Activated CD4-positive, alpha-beta T cell treated with anti-CD3 and anti-CD28 coated beads, Interleukin-2, amount 10 ng/mL, durations not matched to agents 7 days and 5 days (primary cell): ENCODE data around the gene NR2C2. TPM values are rescaled to one million over a fixed set of nuclear protein-coding genes. Genes with fewer than 3 reads are reported as not detected.

Experiments
- CTCF ChIA-PET: fragments of 350-600 bp; sonication (Branson Sonifier 250); formaldehyde crosslinking; loops from one replicate; lab custom pipeline; 2021; ENCODE audit warnings: antibody characterized with exemption; lab: Charles Lee
- POLR2A ChIA-PET: fragments of 350-600 bp; sonication (Branson Sonifier 250); formaldehyde crosslinking; loops from one replicate; lab custom pipeline; 2021; ENCODE audit warnings: antibody characterized with exemption; lab: Charles Lee
- DNase-seq: peaks from one replicate; pipeline ENCODE4 v3.0.0-alpha.2; 2020
- H3K27ac Mint-ChIP-seq: one replicate; pipeline ENCODE4 v1.8.0; 2021; ENCODE audit warnings: mild to moderate bottlenecking, moderate library complexity, mixed read lengths
- H3K27me3 Mint-ChIP-seq: one replicate; pipeline ENCODE4 v1.8.0; 2021; ENCODE audit warnings: mixed read lengths
- H3K36me3 Mint-ChIP-seq: one replicate; pipeline ENCODE4 v1.8.0; 2021; ENCODE audit warnings: low read depth, mixed read lengths
- H3K4me1 Mint-ChIP-seq: one replicate; pipeline ENCODE4 v1.8.0; 2021; ENCODE audit warnings: mixed read lengths
- H3K4me3 Mint-ChIP-seq: one replicate; pipeline ENCODE4 v1.8.0; 2021; ENCODE audit warnings: mild to moderate bottlenecking, moderate library complexity, mixed read lengths
- H3K9me3 Mint-ChIP-seq: one replicate; pipeline ENCODE4 v1.8.0; 2021; ENCODE audit warnings: mixed read lengths
- total RNA-seq, 2 experiments: library from RNA; stranded (reverse); gene quantifications; one replicate each; pipeline ENCODE4 v1.2.3, GENCODE V29; 2021

Gene NR2C2
- total RNA-seq, 2 experiments from 2014 or later: 57.0 to 67.4 TPM

DNA sequence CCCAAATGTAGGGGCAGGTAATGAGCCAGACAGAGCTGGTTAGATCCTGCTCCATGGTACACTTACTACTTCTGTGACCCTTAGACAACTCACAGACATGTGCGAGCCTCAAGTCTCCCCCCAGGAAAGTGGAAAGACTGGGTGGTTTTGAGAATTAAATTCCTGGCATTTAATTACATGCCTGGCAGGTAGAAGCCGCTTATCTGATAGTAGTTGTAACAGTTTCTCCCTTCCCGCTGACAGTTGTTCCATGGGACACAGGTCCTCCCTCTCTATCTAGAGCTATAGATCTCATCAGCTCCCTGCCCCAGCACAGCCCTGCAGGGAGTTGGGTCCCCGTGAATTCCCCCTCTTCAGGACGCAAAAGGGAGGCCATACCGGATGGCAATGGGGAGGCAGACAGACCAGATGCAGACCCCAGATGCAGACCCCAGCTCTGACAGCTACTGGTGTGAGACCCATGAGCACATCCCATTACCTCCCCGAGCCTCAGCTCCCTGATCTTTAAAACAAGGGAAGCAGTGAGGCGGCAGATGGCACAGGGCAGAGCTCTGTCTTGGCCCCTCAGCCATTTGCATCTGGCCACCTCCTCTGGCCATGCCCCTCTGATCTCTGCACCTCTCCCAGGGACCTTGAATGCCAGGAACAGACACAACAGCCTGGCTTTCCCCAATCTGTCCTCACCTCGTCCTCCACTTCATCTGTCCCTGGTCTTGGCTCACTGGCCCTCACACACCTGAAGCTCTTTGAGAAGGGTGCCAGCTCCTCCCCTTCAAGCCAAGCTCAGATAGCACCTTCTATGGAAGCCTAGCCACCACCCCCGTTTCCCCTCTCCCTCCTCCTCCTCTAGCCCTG is 34.1 kb upstream of the NR2C2 start:
- no peaks in the 10 kb centered on the region for H3K36me3 Mint-ChIP-seq
- no peaks in the 10 kb centered on the region for H3K9me3 Mint-ChIP-seq
- CTCF ChIA-PET: interaction anchor here (0.5 to 1.0 kb wide), 4 partner anchors 14 to 940 kb away, joined by 3 read pairs; no protein-coding TSS in a partner anchor
- POLR2A ChIA-PET: no interaction called here
- no peaks in the 10 kb centered on the region for H3K4me1 Mint-ChIP-seq
- H3K27me3 Mint-ChIP-seq: peaks cover 5% of the 10 kb centered on the region
- no peak for DNase-seq
- H3K27ac Mint-ChIP-seq: no peak overlapping the region
- no peak overlapping the region for H3K4me3 Mint-ChIP-seq

DNA sequence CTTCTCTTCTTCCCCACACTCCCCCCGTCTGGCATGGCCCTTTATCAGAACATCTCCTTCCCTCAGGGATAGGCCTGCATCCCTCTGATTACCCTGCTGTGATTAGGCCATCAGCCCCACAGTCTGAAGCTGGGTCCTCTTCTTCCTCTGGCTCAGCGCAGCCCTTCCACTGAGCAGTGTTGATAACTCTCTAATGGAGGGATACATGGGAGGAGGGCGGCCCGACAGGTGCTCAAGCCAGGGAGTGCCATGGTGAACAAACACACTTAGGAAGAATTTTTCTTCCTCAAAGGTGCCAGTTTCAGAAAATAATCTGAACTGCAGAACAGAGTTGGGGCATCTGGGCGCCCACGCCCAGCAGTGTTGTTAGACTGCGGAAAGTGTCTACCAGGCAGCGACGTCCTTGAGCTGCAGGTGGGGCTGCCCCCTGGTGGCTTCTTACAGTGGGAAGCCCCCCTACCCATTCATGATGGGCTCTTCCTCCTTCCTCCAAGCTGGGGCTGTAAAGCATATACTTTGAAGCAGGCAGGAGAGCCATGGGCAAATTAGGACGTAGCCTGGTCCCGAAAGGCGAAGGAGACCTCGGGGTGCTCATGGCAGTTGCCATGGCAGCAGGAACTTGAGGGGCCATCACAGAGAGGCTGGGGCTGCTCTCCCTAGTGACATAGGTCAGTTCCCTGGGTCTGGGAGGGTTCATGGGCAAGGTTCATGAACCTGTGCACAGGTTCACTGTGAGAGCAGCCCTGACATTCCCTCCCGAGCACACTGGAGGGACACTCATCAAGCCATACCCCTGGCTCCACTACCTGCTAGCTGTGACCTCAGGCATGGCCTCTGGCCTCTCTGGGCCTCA is 33.2 kb upstream of the NR2C2 start:
- ChIA-PET POLR2A (no interaction called here), CTCF (interaction anchor here (1.0 to 1.1 kb wide), 2 partner anchors 23 to 39 kb away, joined by 3 read pairs; no protein-coding TSS in a partner anchor)
- DNase-seq: no peak
- Mint-ChIP-seq H3K4me3 (no peak overlapping the region), H3K9me3 (no peaks in the 10 kb centered on the region), H3K27ac (no peak overlapping the region), H3K4me1 (no peaks in the 10 kb centered on the region), H3K27me3 (peaks cover 5% of the 10 kb centered on the region), H3K36me3 (no peaks in the 10 kb centered on the region)

DNA sequence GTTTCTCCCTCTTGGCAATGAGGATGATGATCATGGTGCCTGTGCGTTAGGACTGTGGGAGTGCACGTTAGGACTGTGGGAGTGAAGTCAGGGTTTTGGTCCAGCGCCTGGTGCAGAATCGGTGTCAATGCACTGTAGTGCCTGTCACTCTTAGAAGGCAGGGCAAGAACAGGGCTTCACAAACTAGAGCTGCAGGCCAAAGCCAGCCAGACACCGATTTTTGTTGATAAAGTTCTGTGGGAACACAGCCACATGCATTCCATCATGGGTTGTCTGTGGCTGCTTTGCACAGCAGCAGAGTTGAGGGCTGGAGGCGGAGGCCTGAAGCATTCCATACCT is 32.6 kb upstream of the NR2C2 start:
- no peaks in the 10 kb centered on the region for H3K9me3 Mint-ChIP-seq
- no peak overlapping the region for H3K27ac Mint-ChIP-seq
- POLR2A ChIA-PET: no interaction called here
- H3K4me3 Mint-ChIP-seq: no peak overlapping the region
- peaks cover 5% of the 10 kb centered on the region for H3K27me3 Mint-ChIP-seq
- CTCF ChIA-PET: interaction anchor here (0.6 to 1.1 kb wide), 2 partner anchors 40 to 90 kb away, joined by 3 to 5 read pairs; no protein-coding TSS in a partner anchor
- no peaks in the 10 kb centered on the region for H3K36me3 Mint-ChIP-seq
- DNase-seq: no peak
- no peaks in the 10 kb centered on the region for H3K4me1 Mint-ChIP-seq

DNA sequence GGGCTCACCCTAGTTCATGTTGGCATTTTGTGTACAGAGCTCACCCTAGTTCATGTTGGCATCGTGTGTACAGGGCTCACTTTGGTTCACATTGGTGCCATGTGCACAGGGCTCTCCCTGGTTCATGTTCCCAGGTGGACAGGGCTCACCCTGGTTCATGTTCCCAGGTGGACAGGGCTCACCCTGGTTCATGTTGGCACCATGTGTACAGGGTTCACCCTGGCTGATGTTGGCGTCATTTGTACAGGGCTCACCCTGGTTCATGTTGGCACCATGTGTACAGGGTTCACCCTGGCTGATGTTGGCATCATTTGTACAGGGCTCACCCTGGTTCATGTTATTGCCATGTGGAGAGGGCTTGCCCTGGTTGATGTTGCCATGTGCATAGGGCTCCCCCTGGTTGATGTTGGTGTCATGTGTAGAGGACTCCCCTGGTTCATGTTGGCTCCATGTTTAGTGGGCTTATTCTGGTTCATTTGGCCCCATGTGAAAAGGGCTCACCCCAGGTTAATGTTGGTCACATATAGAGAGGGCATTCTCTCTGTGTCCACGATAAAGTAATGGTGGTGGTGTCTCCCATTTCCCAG is 31.7 kb upstream of the NR2C2 start:
- no peak overlapping the region for H3K4me3 Mint-ChIP-seq
- H3K27me3 Mint-ChIP-seq: peaks cover 5% of the 10 kb centered on the region
- no peak overlapping the region for H3K27ac Mint-ChIP-seq
- no peaks in the 10 kb centered on the region for H3K9me3 Mint-ChIP-seq
- ChIA-PET POLR2A (no interaction called here), CTCF (interaction anchor here (1.0 kb wide), 1 partner anchor 11 kb away, joined by 5 read pairs; no protein-coding TSS in a partner anchor)
- no peaks in the 10 kb centered on the region for H3K4me1 Mint-ChIP-seq
- H3K36me3 Mint-ChIP-seq: no peaks in the 10 kb centered on the region
- peak; percentile 55 for DNase-seq

DNA sequence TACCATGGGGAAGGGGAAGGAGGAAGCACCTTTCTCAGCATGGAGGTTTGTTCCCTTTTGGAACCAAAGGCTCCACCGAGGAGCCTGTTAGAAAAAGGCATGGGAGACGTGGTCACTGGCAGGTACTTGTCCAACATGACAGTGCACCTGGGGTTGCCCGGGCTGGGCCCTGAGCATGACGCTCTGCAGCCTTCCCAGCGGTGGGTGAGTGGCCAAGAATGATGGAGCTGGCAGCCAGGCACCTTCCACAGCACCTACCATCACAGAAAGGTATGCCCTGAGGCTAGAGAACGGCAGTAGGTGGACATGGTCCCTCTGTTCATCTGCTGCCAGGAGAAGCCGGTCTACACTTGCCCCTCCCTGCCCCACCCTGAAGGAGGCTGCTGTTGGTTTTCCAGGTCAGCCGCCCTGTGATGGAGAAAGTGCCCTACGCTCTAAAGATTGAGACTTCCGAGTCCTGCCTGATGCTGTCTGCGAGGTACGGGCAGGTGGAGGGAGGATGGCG is 29.0 kb upstream of the NR2C2 start:
- no peaks in the 10 kb centered on the region for H3K4me1 Mint-ChIP-seq
- POLR2A ChIA-PET: no interaction called here
- H3K36me3 Mint-ChIP-seq: no peaks in the 10 kb centered on the region
- no peaks in the 10 kb centered on the region for H3K9me3 Mint-ChIP-seq
- H3K27ac Mint-ChIP-seq: no peak overlapping the region
- no peak overlapping the region for H3K4me3 Mint-ChIP-seq
- peaks cover 3% of the 10 kb centered on the region for H3K27me3 Mint-ChIP-seq
- CTCF ChIA-PET: no interaction called here
- no peak for DNase-seq

DNA sequence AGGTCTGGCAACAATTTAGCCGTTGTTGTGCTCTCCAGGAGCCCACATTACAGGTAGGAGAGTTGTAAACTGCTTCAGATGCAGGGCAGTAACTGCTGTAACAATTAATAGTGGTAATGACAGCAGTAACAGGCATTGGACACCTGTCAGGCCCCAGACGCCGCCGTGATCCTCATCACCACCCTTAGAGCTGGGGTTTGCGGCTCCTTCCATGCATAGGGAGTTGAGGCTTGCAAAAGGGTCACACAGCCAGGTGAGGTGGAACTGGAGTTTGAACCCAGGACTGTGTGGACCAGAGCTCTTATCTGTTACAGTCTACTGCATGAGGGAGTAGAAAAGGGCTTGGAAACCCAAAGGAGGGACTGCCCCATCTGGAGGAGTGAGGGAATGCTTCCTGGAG is 26.8 kb upstream of the NR2C2 start:
- Mint-ChIP-seq H3K36me3 (no peaks in the 10 kb centered on the region), H3K27ac (no peak overlapping the region), H3K9me3 (no peaks in the 10 kb centered on the region), H3K4me1 (no peaks in the 10 kb centered on the region), H3K4me3 (no peak overlapping the region), H3K27me3 (peaks cover 3% of the 10 kb centered on the region)
- ChIA-PET POLR2A (interaction anchor here (0.6 kb wide), 1 partner anchor 430 kb away, joined by 4 read pairs; no protein-coding TSS in a partner anchor), CTCF (interaction anchor here (1.0 to 2.0 kb wide), 9 partner anchors 9 to 717 kb away, joined by 3 to 9 read pairs (median 4); no protein-coding TSS in a partner anchor)
- no peak for DNase-seq

DNA sequence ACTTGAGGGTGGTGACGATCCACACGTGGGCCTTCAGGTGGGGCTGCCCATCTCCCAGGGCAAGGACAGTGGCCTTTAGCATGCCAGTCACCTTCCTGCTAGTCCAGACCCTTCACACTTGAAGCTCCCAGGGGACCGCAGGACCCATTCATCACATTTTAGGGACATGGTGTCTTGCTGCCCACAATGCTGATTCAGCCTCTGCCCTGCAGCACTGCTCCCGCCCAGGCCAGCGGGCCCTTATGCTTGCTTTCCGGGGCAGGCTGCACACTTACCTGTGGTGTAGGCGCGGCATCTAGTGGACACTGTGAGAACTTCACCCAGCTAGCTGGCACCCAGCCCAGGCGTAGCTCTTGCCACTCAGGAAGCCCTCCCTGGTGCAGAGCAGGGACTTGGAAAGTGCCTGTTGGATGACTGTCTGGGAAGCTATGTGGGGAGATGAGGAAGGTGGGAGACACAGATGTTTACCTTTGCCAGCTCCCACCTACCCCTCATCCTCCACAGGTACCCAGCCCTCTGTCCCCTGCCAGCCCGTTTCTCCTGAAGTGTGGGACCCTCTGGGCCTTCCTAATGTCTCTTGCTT is 26.3 kb upstream of the NR2C2 start:
- Mint-ChIP-seq H3K9me3 (no peaks in the 10 kb centered on the region), H3K36me3 (no peaks in the 10 kb centered on the region), H3K4me3 (no peak overlapping the region), H3K4me1 (no peaks in the 10 kb centered on the region), H3K27me3 (peaks cover 3% of the 10 kb centered on the region), H3K27ac (no peak overlapping the region)
- ChIA-PET CTCF (interaction anchor here (0.6 to 2.0 kb wide), 16 partner anchors 9 to 718 kb away, joined by 3 to 9 read pairs (median 3); no protein-coding TSS in a partner anchor), POLR2A (interaction anchor here (0.6 kb wide), 1 partner anchor 430 kb away, joined by 4 read pairs; no protein-coding TSS in a partner anchor)
- peak; percentile 84 for DNase-seq

DNA sequence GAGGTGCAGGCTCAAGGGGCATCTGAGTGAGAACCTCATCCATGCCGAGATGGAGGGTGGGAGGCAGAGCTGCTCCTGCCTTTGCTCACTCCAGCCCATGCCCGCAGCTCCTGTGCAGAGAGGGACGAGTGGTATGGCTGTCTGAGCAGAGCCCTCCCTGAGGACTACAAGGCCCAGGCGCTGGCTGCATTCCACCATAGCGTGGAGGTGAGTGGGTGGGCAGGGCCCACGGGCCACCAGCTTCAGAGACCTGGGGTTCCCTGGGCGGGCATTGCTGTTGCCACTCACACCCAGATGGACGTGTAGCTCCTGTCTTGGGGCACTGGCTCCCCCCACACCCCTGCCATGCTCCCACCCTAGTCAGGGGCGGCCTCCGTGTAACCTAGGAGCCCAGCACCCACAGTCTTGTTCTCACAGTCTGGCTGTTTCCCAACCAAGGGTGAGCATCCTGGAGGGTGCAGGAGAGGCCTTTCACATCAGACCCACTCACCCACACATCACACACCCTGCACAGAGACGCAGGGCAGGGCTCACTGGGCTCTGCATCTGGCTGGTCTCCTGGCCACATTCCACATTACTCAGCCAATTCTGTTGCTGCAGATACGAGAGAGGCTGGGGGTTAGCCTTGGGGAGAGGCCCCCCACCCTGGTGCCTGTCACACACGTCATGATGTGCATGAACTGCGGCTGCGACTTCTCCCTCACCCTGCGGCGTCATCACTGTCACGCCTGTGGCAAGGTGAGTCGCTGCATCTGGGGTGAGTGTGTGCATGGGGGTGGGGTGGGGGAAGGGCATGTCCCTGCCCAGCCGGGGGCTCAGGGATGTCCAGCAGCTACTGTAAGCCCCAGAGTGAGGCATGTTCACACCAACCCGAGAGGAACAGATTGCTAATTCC is 25.3 kb upstream of the NR2C2 start:
- Mint-ChIP-seq H3K27ac (no peak overlapping the region), H3K27me3 (peaks cover 3% of the 10 kb centered on the region), H3K4me1 (no peaks in the 10 kb centered on the region), H3K9me3 (no peaks in the 10 kb centered on the region), H3K36me3 (no peaks in the 10 kb centered on the region), H3K4me3 (no peak overlapping the region)
- DNase-seq: no peak
- ChIA-PET POLR2A (no interaction called here), CTCF (interaction anchor here (0.6 to 2.0 kb wide), 17 partner anchors 10 to 719 kb away, joined by 3 to 9 read pairs (median 3); no protein-coding TSS in a partner anchor)

DNA sequence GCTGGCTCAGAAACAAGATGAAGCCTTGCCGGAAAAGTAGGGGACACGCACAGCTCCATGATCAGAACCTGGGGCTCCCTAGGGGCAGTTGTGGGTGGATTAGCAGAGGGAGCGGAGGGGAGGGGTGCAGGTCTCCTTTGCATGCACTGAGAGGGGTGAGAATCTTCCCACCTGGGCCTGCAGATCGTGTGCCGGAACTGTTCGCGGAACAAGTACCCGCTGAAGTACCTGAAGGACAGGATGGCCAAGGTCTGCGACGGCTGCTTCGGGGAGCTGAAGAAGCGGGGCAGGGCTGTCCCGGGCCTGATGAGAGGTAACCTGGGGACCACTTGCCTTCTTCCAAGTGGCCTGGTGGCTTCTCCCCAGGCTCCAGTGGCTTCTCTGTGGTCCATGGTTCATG is 24.5 kb upstream of the NR2C2 start:
- Mint-ChIP-seq H3K4me1 (no peaks in the 10 kb centered on the region), H3K27ac (no peak overlapping the region), H3K4me3 (no peak overlapping the region), H3K36me3 (no peaks in the 10 kb centered on the region), H3K9me3 (no peaks in the 10 kb centered on the region), H3K27me3 (peaks cover 2% of the 10 kb centered on the region)
- ChIA-PET CTCF (interaction anchor here (0.6 to 0.7 kb wide), 2 partner anchors 26 to 160 kb away, joined by 3 to 4 read pairs; no protein-coding TSS in a partner anchor), POLR2A (no interaction called here)
- DNase-seq: no peak

DNA sequence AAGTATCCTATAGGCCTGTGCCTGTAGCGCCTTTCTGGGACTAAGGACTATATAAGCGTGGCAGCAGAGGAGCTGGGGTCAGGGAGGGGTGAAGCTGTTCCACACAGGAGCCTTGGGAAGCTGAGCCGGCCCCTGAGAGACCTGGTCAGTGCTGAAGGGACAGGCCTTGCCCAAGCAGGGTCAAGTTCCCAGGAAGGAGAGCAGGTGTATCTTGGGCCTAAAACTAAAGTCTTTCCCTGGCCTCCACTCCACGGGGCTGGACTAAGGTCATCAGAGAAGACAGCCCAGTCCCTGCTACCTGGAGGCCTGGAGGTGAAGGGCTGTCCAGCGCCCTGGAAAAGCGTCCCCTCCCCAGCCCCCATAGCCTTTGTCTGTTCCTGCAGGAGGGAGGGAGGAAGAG is 23.9 kb upstream of the NR2C2 start:
- H3K4me3 Mint-ChIP-seq: no peak overlapping the region
- no peak overlapping the region for H3K27ac Mint-ChIP-seq
- H3K27me3 Mint-ChIP-seq: no peaks in the 10 kb centered on the region
- H3K4me1 Mint-ChIP-seq: no peaks in the 10 kb centered on the region
- ChIA-PET CTCF (interaction anchor here (0.7 kb wide), 1 partner anchor 159 kb away, joined by 3 read pairs; no protein-coding TSS in a partner anchor), POLR2A (no interaction called here)
- no peak for DNase-seq
- no peaks in the 10 kb centered on the region for H3K9me3 Mint-ChIP-seq
- H3K36me3 Mint-ChIP-seq: no peaks in the 10 kb centered on the region
